PC-9 (cell line): Measurements from ENCODE around the gene FBXL14. TPM values are rescaled to one million over a fixed set of nuclear protein-coding genes. Genes with fewer than 3 reads are reported as not detected.

Experiments used
- BruUV-seq: library from RNA; stranded (reverse); fragments of 400-500 nt; replicated peaks from 2 replicates; lab custom pipeline; 2021; lab: Mats Ljungman, UMichigan
- CTCF ChIA-PET: fragments of 300-600 bp; sonication (Branson Sonifier 250); formaldehyde crosslinking; loops from one replicate; lab custom pipeline; 2022; ENCODE audit warnings: antibody characterized with exemption; lab: Charles Lee
- POLR2A ChIA-PET: fragments of 300-600 bp; sonication (Branson Sonifier 250); formaldehyde crosslinking; loops from one replicate; lab custom pipeline; 2022; ENCODE audit warnings: antibody characterized with exemption; ENCODE audit not compliant: unreplicated experiment; lab: Charles Lee
- DNase-seq, 2 experiments: peaks; one replicate each; pipeline versions ENCODE4 v3.0.0 to v3.0.0-alpha.2; 2015 to 2022; ENCODE audit warnings: mixed read lengths in 1 of 2
- H2AFZ ChIP-seq: fragments of 200-600 bp; sonication (generic); 2 replicates; pipeline ENCODE4 v1.8.1; 2017; ENCODE audit warnings: antibody characterized with exemption
- H3F3A ChIP-seq: fragments of 200-600 bp; sonication (generic); 2 replicates; pipeline ENCODE4 v1.8.1; 2017; ENCODE audit warnings: antibody characterized with exemption, mild to moderate bottlenecking, low read depth; ENCODE audit not compliant: insufficient read depth
- H3K27ac ChIP-seq: fragments of 200-600 bp; sonication (generic); 2 replicates; pipeline ENCODE4 v1.6.1; 2016; ENCODE audit warnings: mixed run types
- H3K27me3 ChIP-seq: fragments of 200-600 bp; sonication (generic); 2 replicates; pipeline ENCODE4 v1.6.1; 2016; ENCODE audit warnings: low read depth, mixed run types; ENCODE audit not compliant: insufficient read depth
- H3K36me3 ChIP-seq: fragments of 200-600 bp; sonication (generic); 2 replicates; pipeline ENCODE4 v1.6.1; 2016; ENCODE audit warnings: low read depth, mixed run types
- H3K4me1 ChIP-seq: fragments of 200-600 bp; sonication (generic); replicated peaks from 2 replicates; pipeline ENCODE4 v1.6.1; 2016; ENCODE audit warnings: mixed run types; ENCODE audit not compliant: insufficient read depth
- H3K4me2 ChIP-seq: fragments of 200-600 bp; sonication (generic); 2 replicates; pipeline ENCODE4 v1.6.1; 2017; ENCODE audit warnings: mixed run types
- H3K4me3 ChIP-seq: fragments of 200-600 bp; sonication (generic); 2 replicates; pipeline ENCODE4 v1.6.1; 2016; ENCODE audit warnings: mixed run types
- H3K79me2 ChIP-seq: fragments of 200-600 bp; sonication (generic); 2 replicates; pipeline ENCODE4 v1.6.1; 2017; ENCODE audit warnings: low read depth, mixed run types
- H3K9me2 ChIP-seq: fragments of 200-600 bp; sonication (generic); 2 replicates; pipeline ENCODE4 v1.8.1; 2017; ENCODE audit warnings: mild to moderate bottlenecking; ENCODE audit not compliant: insufficient read depth
- H3K9me3 ChIP-seq: fragments of 200-600 bp; sonication (generic); 2 replicates; pipeline ENCODE4 v1.8.1; 2016; ENCODE audit warnings: low read depth; ENCODE audit not compliant: insufficient read depth
- H4K20me1 ChIP-seq: fragments of 200-600 bp; sonication (generic); 2 replicates; pipeline ENCODE4 v1.8.1; 2017; ENCODE audit not compliant: insufficient read depth
- CTCF ChIP-seq: fragments of 200-600 bp; sonication (generic); conservative IDR thresholded peaks from 2 replicates; pipeline ENCODE4 v1.6.1; 2017; ENCODE audit warnings: mixed run types, antibody characterized with exemption, mild to moderate bottlenecking, moderate library complexity
- EZH2 ChIP-seq: fragments of 200-600 bp; sonication (generic); IDR thresholded peaks from 2 replicates; pipeline ENCODE4 v1.8.0; 2017; ENCODE audit warnings: antibody characterized with exemption, low read depth
- intact Hi-C: fragments of 100-400 bp; cut with micrococcal nuclease; formaldehyde crosslinking; loops from one replicate; pipeline ENCODE4 v1.10.0; 2022; ENCODE audit not compliant: unreplicated experiment
- total RNA-seq: library from RNA; stranded (reverse); gene quantifications from 2 replicates; pipeline ENCODE4 v1.2.3, GENCODE V29; 2021

Gene FBXL14
- total RNA-seq, 1 experiment from 2014 or later: 21.1 TPM

GRCh38 chr12:1519642-1520041 is 74.7 kb downstream of the FBXL14 start:
- Histone ChIP-seq H3K4me1 (peaks cover 28% of the 10 kb centered on the region), H2AFZ (no peak overlapping the region), H3K79me2 (no peaks in the 10 kb centered on the region), H3F3A (peaks cover 8% of the 10 kb centered on the region; the same call in 1 of the 2 replicates), H3K27me3 (no peaks in the 10 kb centered on the region), H3K9me2 (no peaks in the 10 kb centered on the region), H3K9me3 (0 out of 2 replicates have a peak, but pooled peaks cover 10% of the 10 kb centered on the region), H3K27ac (no peak overlapping the region), H3K36me3 (no peaks in the 10 kb centered on the region), H4K20me1 (no peaks in the 10 kb centered on the region), H3K4me2 (peak overlapping the region; percentile 74), H3K4me3 (peak overlapping the region; percentile 44; the same call in 1 of the 2 replicates)
- peak in 1 of 2 experiments; percentile 55 for DNase-seq
- TF ChIP-seq EZH2 (no peak), CTCF (no peak)
- intact Hi-C loops: loop anchor here (1.0 to 5.0 kb wide), 6 partner anchors 19 to 402 kb away; no protein-coding TSS in a partner anchor
- POLR2A ChIA-PET: interaction anchor here (0.6 to 1.1 kb wide), 4 partner anchors 24 to 390 kb away, joined by 3 to 6 read pairs (median 4); no protein-coding TSS in a partner anchor
- CTCF ChIA-PET: interaction anchor here (0.6 to 1.8 kb wide), 6 partner anchors 8 to 1372 kb away, joined by 3 to 6 read pairs (median 3); no protein-coding TSS in a partner anchor
- TSS peak; percentile 25 for BruUV-seq

GRCh38 chr12:1518591-1519516 is 75.5 kb downstream of the FBXL14 start:
- Histone ChIP-seq H3K4me2 (peak overlapping the region; percentile 74), H3K27me3 (no peaks in the 10 kb centered on the region), H3K79me2 (no peaks in the 10 kb centered on the region), H3K4me3 (peak overlapping the region; percentile 44; the same call in 1 of the 2 replicates), H3K4me1 (peaks cover 28% of the 10 kb centered on the region), H4K20me1 (no peaks in the 10 kb centered on the region), H3F3A (peaks cover 8% of the 10 kb centered on the region; the same call in 1 of the 2 replicates), H3K36me3 (no peaks in the 10 kb centered on the region), H3K9me2 (no peaks in the 10 kb centered on the region), H3K27ac (no peak overlapping the region), H3K9me3 (0 out of 2 replicates have a peak, but pooled peaks cover 10% of the 10 kb centered on the region), H2AFZ (peak overlapping the region; percentile 30; the same call in 1 of the 2 replicates)
- ChIA-PET POLR2A (interaction anchor here (0.6 to 1.1 kb wide), 3 partner anchors 23 to 388 kb away, joined by 3 to 6 read pairs (median 3); no protein-coding TSS in a partner anchor), CTCF (interaction anchor here (1.0 to 1.8 kb wide), 3 partner anchors 9 to 401 kb away, joined by 3 to 6 read pairs (median 4); no protein-coding TSS in a partner anchor)
- intact Hi-C loops: loop anchor here (1.0 to 5.0 kb wide), 6 partner anchors 19 to 402 kb away; no protein-coding TSS in a partner anchor
- no TSS peak for BruUV-seq
- peak; percentile 84 to 92 for DNase-seq
- TF ChIP-seq CTCF (no peak), EZH2 (no peak)
